ENCODE measurements around the gene CYP1B1.
"Not testable (repeated sequence)": the region's sequence is repeated elsewhere in the genome, so short reads cannot be mapped to it uniquely, and the experiment has no call there.

CYP1B1 gene

DNA sequence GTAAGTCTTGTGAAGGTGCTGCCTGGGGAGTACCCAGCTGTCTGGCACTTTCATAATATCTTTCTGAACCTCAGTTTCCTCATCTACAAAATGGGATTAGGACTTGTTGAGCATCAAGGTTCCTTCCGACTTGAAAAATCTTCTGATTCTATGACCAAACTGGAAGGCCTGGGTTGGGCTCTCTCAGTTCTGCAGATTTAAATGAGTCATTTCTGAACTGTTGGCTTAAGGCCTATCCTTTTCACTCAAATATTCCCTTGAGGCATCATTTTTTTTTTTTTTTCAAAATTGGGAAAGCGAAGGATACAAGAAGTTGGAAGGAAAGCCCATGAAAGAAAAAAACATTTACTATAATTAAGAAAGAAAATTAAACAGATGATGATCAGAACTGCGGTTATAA lies 40.8 kb upstream of the CYP1B1 start:
- Histone ChIP-seq H3K9me3 (ENCODE audit: insufficient read depth, low read length) (no peaks in the 10 kb centered on the region), H3K27me3 (ENCODE audit: insufficient read depth, insufficient read length) (no peaks in the 10 kb centered on the region), H3K4me1 (ENCODE audit: insufficient read depth, insufficient read length) (no peaks in the 10 kb centered on the region), H3K9ac (ENCODE audit: insufficient read length, low read depth) (no peak overlapping the region), H3K36me3 (ENCODE audit: insufficient read depth, insufficient read length, low read length) (no peaks in the 10 kb centered on the region), H3K4me3 (ENCODE audit: insufficient read length, low read depth) (no peak overlapping the region)
- no peak for TF ChIP-seq ZNF274 (IDR thresholded peaks at IDR 0.05; ENCODE audit: low read depth, low read length)
- TF ChIP-seq SUZ12 (IDR thresholded peaks at IDR 0.05; ENCODE audit: extremely low read depth, insufficient read depth, insufficient read length) = no peak
- no peak for TF ChIP-seq YY1 (IDR thresholded peaks at IDR 0.05; ENCODE audit: insufficient read depth, insufficient read length)
- DNase-seq (ENCODE audit: low read depth, low spot score) = no peak

DNA sequence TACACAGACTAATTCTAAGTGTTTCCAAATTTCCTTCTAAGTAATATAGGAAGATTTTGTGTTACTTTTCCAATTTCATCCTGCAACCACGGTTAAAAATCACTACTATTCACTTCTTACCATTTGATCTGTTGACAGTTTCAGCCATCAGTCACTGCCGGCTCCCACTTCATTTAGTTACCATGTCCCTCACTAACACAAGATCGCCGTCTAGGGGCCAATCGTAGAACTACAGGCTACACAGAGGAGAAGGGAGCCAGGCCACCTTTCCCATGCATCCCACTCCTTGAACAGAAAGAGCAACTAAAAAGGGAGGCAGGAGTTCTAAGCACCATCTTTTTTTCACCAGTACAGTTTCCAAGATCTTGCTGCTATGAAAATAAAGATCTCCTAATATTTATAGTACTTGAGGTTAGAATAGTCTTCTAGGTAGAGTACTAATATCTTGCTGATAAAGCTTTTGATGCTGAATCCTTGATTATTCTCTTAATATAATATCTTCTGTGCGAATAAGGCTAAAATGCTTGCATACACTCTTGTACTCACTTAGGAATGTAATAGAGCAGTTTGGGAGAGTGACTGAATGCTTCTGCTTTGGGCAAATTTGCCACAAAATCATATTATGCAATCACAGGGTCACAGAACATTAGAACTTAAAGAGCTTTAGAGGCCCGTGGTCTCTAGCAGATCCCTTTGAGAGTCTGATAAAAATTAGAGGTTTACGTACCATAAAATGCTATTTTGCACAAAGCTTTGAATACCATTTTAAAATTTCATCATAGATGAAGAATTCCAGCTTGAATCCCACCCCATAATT lies 39.5 kb upstream of the CYP1B1 start:
- TF ChIP-seq ZNF274 (IDR thresholded peaks at IDR 0.05; ENCODE audit: low read depth, low read length) (no peak), YY1 (IDR thresholded peaks at IDR 0.05; ENCODE audit: insufficient read depth, insufficient read length) (no peak), SUZ12 (IDR thresholded peaks at IDR 0.05; ENCODE audit: extremely low read depth, insufficient read depth, insufficient read length) (no peak)

DNA sequence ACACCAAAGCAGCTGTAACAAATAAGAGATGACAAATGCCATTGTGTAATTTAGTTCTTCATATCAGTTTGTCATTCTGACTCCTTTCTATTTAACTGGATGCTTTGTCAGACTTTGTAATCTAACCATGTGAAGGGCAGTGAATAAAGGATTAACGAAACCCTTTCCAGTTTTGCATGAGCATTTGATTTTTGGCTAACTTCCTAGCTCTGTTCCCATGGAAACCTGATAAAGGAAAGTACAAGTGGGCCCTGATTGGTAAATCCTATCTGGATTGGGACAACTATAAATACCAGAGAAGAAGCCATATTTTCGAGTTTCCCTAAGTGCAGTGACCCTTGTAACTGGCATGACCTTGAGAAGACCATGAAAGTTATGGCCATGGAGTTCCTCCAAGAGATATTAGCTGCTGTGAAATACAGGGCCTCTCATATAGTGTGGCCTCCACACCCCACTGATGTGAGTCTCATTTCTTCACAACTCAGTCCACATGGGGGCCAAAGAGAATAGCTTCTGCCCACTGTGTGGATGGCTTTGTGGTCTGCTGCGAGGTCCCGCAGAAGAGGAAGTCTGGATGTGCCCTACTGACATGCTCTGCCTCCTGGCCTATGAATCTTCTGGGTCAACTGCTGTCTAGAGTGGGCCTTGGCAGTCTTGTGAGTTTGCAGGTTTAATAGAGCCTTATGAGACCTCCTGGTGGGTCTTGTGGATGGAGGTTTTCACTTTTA lies 38.2 kb upstream of the CYP1B1 start:
- no peak overlapping the region for H3K4me3 ChIP-seq (ENCODE audit: insufficient read length, low read depth)
- no peaks in the 10 kb centered on the region for H3K36me3 ChIP-seq (ENCODE audit: insufficient read depth, insufficient read length, low read length)
- no peak overlapping the region for H3K9ac ChIP-seq (ENCODE audit: insufficient read length, low read depth)
- H3K4me1 ChIP-seq (ENCODE audit: insufficient read depth, insufficient read length) = peaks cover 1% of the 10 kb centered on the region
- no peaks in the 10 kb centered on the region for H3K27me3 ChIP-seq (ENCODE audit: insufficient read depth, insufficient read length)
- DNase-seq (ENCODE audit: low read depth, low spot score) = no peak
- H3K9me3 ChIP-seq (ENCODE audit: insufficient read depth, low read length) = no peaks in the 10 kb centered on the region
- TF ChIP-seq YY1 (IDR thresholded peaks at IDR 0.05; ENCODE audit: insufficient read depth, insufficient read length) = no peak
- no peak for TF ChIP-seq SUZ12 (IDR thresholded peaks at IDR 0.05; ENCODE audit: extremely low read depth, insufficient read depth, insufficient read length)
- no peak for TF ChIP-seq ZNF274 (IDR thresholded peaks at IDR 0.05; ENCODE audit: low read depth, low read length)

More for the DNA sequence above, 39.5 kb upstream of the CYP1B1 start:
- Histone ChIP-seq H3K9ac (ENCODE audit: insufficient read length, low read depth) (no peak overlapping the region), H3K4me1 (ENCODE audit: insufficient read depth, insufficient read length) (no peaks in the 10 kb centered on the region), H3K27me3 (ENCODE audit: insufficient read depth, insufficient read length) (no peaks in the 10 kb centered on the region), H3K36me3 (ENCODE audit: insufficient read depth, insufficient read length, low read length) (no peaks in the 10 kb centered on the region), H3K4me3 (ENCODE audit: insufficient read length, low read depth) (no peak overlapping the region), H3K9me3 (ENCODE audit: insufficient read depth, low read length) (no peaks in the 10 kb centered on the region)
- DNase-seq (ENCODE audit: low read depth, low spot score) = peak; percentile 83

DNA sequence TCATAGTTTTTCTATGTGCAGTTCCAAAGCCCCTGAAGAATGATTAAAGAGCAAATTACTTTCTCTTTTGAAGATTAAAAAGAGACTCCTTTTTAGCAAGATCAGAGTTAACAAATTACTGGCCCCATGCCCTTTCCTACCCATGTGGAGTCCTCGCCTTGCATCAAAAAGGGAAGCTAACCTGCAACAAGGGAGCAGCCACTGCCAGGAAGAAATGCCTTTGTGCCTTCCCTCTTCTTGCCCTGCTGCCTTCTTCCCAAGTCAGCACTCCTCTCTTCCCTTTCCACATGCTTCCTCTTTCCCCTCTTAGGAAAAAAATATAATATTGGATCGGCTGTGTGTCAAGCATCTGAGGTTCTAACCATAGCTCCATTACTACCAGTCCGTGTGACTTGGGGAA lies 37.1 kb upstream of the CYP1B1 start:
- Histone ChIP-seq H3K4me1 (ENCODE audit: insufficient read depth, insufficient read length) (peaks cover 1% of the 10 kb centered on the region), H3K36me3 (ENCODE audit: insufficient read depth, insufficient read length, low read length) (no peaks in the 10 kb centered on the region), H3K27me3 (ENCODE audit: insufficient read depth, insufficient read length) (no peaks in the 10 kb centered on the region), H3K9ac (ENCODE audit: insufficient read length, low read depth) (no peak overlapping the region), H3K9me3 (ENCODE audit: insufficient read depth, low read length) (no peaks in the 10 kb centered on the region), H3K4me3 (ENCODE audit: insufficient read length, low read depth) (no peak overlapping the region)
- DNase-seq (ENCODE audit: low read depth, low spot score) = no peak
- TF ChIP-seq SUZ12 (IDR thresholded peaks at IDR 0.05; ENCODE audit: extremely low read depth, insufficient read depth, insufficient read length) = no peak
- TF ChIP-seq ZNF274 (IDR thresholded peaks at IDR 0.05; ENCODE audit: low read depth, low read length) = no peak
- no peak for TF ChIP-seq YY1 (IDR thresholded peaks at IDR 0.05; ENCODE audit: insufficient read depth, insufficient read length)

DNA sequence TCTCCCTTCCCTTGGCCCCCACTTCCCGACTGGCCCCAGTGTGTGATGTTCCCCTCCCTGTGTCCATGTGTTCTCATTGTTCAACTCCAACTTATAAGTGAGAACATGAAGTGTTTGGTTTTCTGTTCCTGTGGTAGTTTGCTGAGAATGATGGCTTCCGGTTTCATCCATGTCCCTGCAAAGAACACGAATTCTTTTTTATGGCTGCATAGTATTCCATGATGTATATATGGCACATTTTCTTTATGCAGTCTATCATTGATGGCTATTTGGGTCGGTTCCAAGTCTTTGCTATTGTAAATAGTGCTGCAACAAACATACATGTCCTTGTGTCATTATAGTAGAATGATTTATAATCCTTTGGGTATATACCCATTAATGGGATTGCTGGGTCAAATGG lies 35.4 kb upstream of the CYP1B1 start:
- not testable (repeated sequence) for H3K36me3 ChIP-seq (ENCODE audit: insufficient read depth, insufficient read length, low read length); H3K4me3 ChIP-seq (ENCODE audit: insufficient read length, low read depth); H3K9ac ChIP-seq (ENCODE audit: insufficient read length, low read depth); DNase-seq (ENCODE audit: low read depth, low spot score); H3K27me3 ChIP-seq (ENCODE audit: insufficient read depth, insufficient read length); H3K9me3 ChIP-seq (ENCODE audit: insufficient read depth, low read length); H3K4me1 ChIP-seq (ENCODE audit: insufficient read depth, insufficient read length)

DNA sequence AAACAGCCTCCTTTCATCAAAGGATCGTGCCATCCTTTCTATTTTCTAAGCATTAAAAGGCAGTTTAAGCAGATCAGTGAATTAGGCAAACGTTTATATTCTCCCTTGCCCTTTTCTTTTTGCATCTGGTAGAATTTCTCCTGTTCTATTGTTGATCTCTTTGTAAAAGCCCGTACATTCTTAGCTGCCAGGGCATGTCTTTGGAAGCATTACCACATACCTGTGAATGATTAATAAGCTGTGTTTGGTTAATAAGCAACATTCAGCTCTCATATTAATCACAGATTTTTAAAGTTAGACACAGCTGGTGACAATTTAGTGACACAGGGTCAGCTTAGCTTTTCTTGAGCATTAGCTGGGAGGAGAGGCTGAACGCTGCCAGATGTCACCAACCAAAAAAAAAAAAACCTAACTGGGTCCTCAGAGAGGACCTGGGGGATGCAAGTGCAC lies 33.8 kb upstream of the CYP1B1 start:
- Histone ChIP-seq H3K9me3 (ENCODE audit: insufficient read depth, low read length) (no peaks in the 10 kb centered on the region), H3K4me3 (ENCODE audit: insufficient read length, low read depth) (no peak overlapping the region), H3K9ac (ENCODE audit: insufficient read length, low read depth) (no peak overlapping the region), H3K27me3 (ENCODE audit: insufficient read depth, insufficient read length) (no peaks in the 10 kb centered on the region), H3K36me3 (ENCODE audit: insufficient read depth, insufficient read length, low read length) (no peaks in the 10 kb centered on the region), H3K4me1 (ENCODE audit: insufficient read depth, insufficient read length) (peaks cover 1% of the 10 kb centered on the region)
- no peak for DNase-seq (ENCODE audit: low read depth, low spot score)
- TF ChIP-seq ZNF274 (IDR thresholded peaks at IDR 0.05; ENCODE audit: low read depth, low read length) (no peak), SUZ12 (IDR thresholded peaks at IDR 0.05; ENCODE audit: extremely low read depth, insufficient read depth, insufficient read length) (no peak), YY1 (IDR thresholded peaks at IDR 0.05; ENCODE audit: insufficient read depth, insufficient read length) (no peak)

DNA sequence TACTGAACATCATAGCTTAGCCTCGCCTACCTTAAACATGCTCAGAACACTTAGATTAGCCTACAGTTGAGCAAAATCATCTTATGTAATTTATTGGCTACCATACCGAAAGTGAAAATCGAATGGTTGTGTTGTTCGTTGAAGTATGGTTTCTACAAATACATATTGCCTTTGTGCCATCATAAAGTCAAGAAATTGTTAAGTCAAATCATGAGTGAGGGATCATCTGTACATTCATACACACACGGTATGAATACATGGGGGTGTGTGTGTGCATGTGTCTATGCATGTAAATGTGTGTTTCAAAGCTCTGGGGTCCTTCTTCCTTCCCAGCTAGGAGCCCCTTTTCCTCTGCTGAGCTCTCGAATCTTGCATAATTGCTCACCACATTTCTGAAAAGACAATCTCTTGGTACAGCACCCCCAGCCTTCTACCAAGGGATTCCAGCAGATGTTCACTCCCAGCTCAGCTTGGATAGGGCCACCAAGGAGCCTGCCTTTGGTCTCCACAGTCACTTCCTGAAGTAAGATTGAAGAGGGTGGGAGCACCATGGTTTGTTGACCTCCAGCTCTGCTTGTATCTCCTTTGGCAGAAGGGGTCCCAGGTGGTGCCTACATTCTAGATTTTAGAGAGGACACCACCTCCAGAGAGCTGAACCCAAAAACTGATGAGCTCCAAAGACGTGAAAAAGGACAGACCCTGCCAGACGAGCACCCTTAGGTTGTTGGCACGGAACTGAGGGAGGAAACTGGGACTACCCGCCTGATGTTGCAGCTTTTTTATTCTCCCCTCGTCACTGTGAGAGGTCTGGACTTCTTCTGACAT lies 33.2 kb upstream of the CYP1B1 start:
- H3K4me1 ChIP-seq (ENCODE audit: insufficient read depth, insufficient read length) = peaks cover 1% of the 10 kb centered on the region
- no peaks in the 10 kb centered on the region for H3K36me3 ChIP-seq (ENCODE audit: insufficient read depth, insufficient read length, low read length)
- H3K9me3 ChIP-seq (ENCODE audit: insufficient read depth, low read length) = no peaks in the 10 kb centered on the region
- DNase-seq (ENCODE audit: low read depth, low spot score) = no peak
- no peak overlapping the region for H3K4me3 ChIP-seq (ENCODE audit: insufficient read length, low read depth)
- TF ChIP-seq SUZ12 (IDR thresholded peaks at IDR 0.05; ENCODE audit: extremely low read depth, insufficient read depth, insufficient read length) = no peak
- no peak for TF ChIP-seq YY1 (IDR thresholded peaks at IDR 0.05; ENCODE audit: insufficient read depth, insufficient read length)
- no peak for TF ChIP-seq ZNF274 (IDR thresholded peaks at IDR 0.05; ENCODE audit: low read depth, low read length)
- no peak overlapping the region for H3K9ac ChIP-seq (ENCODE audit: insufficient read length, low read depth)
- no peaks in the 10 kb centered on the region for H3K27me3 ChIP-seq (ENCODE audit: insufficient read depth, insufficient read length)

Measured in NT2/D1 (cell line).